Stimulated activated CD4-positive, alpha-beta T cell treated with anti-CD3 and anti-CD28 coated beads, Interleukin-12 subunit alpha, Interleukin-12 subunit beta, amount 100 ng/mL, for 4 hours (primary cell): ENCODE data around the gene METTL21A.

ENCODE experiments used
- DNase-seq: peaks from one replicate; pipeline ENCODE4 v3.0.0-alpha.2; 2020

METTL21A gene

DNA sequence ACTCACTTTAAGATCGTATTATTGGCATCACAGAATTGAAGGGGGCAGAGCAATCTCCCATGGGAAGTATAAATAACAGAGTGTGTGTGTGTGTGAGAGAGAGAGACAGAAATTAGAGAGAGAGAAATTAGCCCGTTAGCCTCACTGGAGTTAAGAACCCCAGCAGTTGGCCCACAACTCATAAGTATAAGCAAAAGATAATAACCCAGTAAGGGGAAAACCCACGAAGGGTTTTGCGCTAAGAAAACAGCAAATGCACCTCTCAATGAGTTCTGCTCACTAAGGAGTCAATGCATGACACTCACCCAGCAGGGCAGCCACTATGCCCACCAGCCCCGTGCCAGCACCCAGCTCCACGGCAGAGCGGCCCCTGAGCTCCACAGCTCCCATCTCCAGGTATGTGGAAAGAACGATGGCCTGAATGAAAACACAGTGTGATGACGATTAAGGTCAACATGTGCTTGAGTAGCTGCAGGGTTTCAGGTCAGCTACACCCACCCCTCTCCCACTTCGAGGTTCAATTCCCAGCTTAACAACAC lies 3.6 kb downstream of the METTL21A start:
- DNase-seq = no peak

DNA sequence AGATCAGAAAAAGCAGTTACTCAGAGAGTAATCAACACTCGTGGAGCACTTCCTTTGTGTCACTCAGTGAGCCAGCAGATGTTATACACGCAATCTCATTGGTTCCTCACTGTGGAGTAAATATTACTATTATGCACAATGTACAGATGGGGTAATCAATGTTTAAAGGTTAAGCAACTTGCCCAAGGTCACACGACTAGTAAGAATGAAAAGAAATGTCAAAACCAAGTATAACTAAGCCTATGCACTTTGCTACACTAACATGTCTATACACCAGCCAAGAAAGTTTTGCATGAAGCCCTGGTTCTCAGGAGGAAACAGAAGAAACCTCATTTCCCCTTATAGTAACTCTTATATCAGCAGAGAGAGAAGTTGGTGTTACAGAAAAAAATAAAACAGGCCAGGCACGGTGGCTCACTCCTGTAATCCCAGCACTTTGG lies 5.4 kb downstream of the METTL21A start:
- no peak for DNase-seq

DNA sequence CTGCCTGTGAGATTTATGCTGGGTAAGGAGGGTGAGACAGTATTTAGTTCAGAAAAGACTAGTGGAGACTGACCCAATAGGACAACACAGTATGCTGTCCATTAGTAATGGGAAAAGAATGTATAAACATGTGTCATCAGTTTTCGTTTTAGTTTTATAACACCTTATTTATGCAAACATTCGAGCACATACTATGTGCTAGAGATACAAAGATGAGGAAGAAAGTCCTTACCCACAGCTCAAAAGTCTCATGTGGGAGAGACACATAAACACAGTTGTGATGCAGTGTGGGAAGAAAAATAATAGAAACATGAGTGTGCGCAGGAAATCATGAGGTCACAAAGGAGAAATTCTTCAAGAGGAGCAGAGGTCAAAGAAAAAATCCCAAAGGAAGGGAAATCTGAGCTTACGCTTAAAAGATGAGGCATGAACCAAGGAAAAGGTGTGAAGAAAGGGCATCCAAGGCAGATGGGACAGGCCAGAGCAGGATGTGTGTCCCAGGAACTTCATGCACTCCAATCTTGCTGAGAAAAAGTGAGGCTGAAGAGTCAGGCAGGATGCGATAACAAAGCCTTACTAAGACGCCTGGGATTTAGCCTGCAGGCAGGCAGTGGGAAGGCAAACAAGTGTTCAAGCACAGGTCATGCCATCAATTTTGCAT lies 8.1 kb downstream of the METTL21A start:
- DNase-seq = no peak

DNA sequence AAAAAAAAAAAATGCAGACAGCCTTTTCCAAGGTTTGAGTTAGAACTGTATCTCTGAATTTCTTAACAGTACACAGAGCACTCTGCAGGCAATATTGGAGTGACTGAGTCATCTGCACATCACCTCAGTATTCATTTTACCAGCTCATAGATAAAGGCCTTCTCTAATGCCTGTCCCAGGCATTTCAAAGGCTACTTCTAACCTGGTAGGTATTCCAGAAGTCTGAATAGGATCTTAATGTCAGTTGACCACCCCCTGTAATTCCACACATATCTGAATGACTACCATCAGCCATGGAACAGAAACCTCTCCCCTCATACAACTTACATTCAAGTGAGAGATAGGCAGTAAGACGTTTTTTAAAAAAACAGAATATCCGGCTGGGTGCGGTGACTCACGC lies 9.0 kb downstream of the METTL21A start:
- DNase-seq = no peak

DNA sequence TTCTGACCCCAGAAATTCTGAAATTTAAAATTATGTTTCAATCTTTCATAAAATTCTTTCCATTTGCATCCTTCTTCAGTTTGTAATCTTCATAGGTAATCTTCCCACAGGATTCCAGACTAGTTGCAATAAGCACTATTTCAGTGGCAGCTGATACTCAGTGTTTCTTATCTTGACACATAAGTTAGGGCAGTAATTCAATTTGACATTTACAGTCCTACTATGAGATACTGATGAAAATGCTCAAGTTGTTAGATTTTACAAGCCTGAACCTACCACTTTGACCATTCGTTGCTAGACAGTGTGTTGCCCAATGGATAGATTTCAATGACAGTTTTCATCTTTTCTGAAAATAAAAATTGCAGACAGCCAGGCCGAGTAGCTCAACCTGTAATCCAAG lies 10.4 kb downstream of the METTL21A start:
- no peak for DNase-seq

DNA sequence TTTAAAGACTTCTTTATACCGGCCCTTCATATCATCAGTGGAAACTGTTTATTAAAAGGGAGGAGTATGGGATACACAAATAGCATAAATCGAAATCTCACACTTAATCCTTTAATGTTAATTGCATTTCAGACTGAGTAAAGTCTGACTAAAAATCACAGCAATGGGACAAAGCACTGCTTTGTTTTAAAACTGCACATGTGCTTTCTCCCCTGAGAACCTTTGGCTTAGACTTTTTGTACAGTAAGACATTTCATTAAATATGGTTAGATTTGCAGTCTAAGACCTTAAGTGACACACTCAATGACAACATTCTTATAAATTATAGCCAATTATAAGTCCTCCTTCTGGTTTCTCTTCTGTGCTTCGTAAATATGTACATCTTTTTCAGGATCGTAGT lies 12.5 kb downstream of the METTL21A start:
- no peak for DNase-seq

DNA sequence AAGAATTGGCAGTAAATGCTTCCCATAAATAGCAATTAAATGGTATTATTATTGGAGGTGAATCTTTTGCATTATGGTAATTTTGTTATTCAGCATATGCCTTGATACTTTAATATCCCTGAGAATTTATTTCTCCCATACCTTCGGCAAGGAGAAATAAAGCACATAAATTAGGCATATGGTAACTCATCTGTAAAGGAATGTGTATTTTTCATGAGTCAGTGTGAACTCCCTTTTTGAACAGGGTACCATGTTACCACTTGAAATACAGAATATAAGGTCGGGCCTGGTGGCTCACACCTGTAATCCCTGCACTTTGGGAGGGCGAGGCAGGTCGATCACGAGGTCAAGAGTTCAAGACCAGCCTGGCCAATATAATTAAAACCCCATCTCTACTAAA lies 18.4 kb downstream of the METTL21A start:
- DNase-seq = no peak

DNA sequence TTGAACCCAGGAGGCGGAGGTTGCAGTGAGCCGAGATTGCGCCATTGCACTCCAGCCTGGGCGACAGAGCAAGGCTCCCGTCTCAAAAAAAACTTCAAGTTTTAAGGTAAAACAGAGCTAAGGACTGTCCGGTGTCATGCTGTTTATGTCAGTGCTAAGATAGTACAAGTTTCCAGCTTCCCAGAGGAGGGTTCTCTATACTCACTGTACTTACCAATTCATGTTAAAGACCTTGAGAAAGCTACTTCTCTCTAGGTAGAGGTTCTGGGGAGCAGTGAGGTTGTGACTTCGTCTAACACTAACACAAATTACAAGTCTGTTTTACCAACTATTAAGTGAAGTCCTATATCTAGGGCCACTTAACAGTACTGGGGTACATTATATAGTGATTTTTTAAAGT lies 18.8 kb downstream of the METTL21A start:
- no peak for DNase-seq

DNA sequence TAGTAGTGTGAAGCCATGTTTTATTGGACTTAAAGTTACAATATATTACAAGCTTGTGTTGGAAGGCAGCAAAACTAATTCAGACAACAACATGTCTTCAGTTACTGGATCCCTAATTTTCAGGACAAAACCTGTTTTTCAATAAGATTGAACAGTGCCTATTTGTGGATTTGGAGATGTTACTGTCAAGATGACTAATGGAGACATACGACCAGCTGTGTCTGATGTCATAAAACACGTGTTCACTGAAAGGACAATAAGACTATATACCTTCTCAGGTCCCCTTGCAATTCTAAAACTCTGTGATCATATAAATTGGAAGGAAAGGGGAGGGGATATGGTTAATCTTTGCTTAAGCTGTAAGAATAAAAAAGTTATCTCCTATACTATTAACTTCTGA lies 21.7 kb downstream of the METTL21A start:
- DNase-seq = no peak

DNA sequence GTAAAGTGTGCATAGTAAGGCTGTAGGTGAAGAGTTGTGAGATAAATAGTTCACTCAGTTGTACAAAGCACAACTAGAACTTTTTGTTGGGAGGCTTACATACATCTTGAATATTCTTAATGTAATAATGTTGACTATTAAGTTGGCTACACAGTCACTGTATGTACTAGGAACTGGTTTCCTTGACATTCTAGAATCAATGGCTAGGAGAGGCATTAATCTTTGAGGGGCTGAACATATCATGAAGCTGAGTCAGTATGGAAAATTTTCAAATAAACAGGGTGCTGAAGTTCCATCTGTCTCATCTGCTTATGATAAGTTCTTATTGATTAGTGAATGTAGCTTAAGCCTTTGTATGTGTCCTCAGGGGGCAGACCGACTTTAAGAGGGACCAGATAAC lies 23.4 kb downstream of the METTL21A start:
- DNase-seq = no peak

DNA sequence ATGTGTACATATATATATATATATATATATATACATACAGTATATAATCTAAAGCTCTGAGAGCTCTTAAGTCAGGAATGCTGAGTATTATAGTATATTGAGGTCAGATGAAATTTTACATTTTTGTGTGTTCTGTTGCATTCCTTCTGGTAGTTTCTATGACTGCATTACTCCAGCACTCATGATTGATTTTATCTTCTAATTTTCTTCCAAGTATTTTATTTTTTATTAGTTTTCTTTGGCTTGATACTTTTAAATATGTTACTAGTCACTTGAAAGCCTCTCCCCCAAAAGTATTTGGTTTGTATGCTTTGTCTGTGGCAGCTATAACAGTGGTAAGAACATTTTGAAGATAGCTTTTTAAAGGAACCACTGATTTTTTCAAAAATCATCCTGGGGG lies 25.0 kb downstream of the METTL21A start:
- no peak for DNase-seq

DNA sequence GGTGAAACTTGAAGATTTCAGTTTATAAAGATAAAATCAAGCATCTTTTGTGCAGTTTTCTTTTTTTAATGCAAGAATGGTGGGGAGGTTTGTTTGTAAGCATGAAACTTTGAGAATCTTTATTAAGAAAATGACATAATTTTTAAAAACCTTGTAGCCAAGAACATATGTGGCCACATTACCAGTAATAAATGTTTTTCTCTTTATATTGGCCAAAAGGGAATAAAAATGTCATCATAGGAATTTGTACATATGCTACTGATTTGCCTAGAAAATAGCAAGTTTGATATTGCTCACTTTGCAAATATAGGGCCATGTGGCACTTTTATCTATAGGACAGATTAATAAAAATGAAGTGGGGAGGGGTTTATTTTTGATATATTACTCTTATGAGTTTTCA lies 25.6 kb downstream of the METTL21A start:
- no peak for DNase-seq

DNA sequence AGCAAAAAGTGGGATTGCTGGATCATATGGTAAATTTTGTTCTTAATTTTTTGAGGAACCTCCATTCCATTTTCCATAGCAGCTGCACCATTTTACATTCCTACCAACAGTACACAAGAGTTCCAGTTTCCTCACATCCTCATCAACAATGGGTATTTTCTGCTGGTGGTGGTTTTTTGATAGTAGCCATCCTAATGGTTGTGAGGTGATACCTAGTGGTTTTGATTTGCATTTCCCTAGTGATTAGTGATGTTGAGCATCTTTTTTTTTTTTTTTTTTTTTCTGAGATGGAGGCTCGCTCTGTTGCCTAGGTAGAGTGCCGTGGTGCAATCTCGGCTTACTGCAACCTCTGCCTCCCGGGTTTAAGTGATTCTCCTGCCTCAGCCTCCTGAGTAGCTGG lies 30.5 kb downstream of the METTL21A start:
- no peak for DNase-seq

DNA sequence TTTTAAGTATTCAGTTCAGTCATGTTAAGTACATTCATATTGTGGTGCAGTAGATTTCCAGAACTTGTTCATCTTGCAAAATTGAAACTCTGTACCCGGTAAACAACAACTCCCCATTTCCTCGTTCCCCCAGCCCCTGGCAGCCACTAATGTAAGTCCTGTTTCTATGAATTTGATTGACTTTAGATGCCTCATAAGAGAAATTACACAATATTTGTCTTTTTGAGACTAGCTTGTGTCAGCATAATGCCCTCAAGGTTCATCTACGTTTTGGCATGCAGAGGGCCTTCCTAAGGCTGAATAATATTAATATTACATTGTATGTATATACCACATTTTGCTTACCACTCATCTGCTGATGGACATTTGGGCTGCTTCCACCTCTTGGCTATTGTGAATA lies 30.9 kb downstream of the METTL21A start:
- no peak for DNase-seq

DNA sequence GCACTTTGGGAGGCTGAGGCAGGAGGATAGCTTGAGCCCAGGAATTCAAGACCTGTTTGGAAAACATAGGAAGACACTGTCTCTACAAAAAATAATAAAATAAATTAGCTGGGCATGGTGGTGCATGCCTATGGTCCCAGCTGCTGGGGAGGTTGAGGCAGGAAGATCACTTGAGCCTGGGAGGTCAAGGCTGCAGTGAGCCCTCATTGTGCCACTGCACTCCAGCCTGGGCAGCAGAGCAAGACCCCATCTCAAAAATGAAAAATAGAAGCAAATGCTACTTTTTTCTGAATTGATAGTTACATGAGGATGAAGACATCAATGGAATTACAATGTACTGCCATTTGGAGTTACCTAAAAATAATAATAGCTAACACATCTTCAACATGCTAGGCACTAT lies 31.9 kb downstream of the METTL21A start:
- no peak for DNase-seq

DNA sequence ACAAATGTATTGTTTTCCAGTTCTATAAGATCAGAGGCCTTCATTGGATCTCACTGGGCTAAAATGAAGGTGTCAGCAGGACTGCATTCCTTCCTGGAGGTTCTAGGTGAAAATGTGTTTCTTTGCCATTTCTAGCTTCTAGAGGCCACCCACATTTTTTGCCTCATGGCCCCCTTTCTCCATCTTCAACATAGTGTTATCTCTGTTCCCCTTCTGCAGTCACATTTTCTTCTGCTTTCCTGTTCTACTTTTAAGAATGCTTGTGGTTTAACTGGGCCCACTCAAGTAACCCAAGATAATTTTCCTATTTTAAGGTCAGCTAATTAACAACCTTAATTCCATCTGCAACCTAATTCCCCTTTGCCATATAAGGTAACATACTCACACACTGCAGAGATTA lies 36.1 kb downstream of the METTL21A start:
- no peak for DNase-seq

DNA sequence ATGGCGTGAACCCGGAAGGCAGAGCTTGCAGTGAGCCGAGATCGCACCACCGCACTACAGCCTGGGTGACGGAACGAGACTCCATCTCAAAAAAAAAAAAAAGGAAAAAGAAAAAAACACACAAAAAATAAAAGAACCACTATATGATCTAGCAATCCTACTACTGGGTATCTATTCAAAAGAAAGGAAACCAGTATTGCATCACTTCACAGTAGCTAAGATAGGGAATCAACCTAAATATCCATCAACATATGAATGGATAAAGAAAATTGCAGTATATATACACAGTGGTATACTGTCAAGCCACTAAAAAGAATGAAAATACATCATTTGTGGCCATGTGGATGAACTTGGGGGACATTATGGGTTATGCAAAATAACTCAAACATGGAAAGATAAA lies 37.9 kb downstream of the METTL21A start:
- no peak for DNase-seq

DNA sequence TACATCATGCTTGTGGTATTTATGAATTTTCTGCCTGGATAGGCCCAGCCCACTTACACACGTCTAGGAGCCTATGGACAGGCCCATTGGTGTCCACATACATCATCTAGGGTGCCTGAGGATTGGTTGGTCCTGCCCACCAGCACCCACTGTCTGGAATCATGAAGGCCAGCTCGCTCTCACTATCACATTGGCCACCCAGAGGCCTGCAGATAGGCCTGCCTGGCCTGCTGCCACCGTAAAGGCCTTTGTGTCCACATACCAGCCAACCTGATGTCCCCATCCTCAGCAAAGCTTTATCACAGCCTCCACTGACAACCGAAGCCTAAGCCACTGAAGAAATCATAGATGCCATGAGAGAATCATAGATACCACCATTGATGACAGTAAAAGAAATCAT lies 40.2 kb downstream of the METTL21A start:
- no peak for DNase-seq

DNA sequence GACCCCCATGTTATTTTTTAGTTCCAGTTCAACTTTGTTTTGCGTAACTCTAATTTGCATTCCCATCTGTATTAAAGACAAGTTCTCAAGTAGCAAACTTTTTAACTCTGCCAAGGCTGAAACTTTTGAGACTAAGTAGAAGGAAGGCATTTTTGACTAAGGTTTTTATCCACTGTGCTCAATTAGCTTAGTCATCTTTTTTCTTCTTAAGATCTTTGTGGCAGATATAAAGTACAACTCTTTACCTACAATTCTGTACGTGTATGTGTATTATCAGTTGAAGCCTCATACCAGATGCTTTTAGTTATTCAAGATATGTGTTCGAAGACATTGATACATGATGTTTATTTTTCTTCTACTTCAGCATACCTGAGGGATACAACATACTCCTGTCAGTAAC lies 53.8 kb downstream of the METTL21A start:
- DNase-seq = no peak

DNA sequence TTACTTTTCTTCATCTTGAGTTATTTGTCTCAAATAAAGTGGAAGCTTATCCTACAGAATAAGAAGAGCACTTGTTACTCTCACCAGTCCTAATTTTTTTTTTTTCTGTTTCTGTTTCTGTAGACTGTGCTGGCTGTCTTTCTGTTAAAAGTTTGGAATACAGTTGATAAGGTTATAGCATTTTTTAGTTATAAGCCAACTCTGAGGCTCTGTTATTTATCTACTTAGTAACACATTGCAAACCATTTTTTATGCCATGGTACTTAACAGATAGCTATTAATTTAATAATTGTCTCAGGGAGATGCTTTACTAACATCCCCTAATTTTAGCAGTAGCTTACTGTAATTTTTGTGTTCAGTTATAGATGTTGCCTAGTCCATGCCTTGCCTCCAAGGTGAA lies 57.5 kb downstream of the METTL21A start:
- DNase-seq = no peak

DNA sequence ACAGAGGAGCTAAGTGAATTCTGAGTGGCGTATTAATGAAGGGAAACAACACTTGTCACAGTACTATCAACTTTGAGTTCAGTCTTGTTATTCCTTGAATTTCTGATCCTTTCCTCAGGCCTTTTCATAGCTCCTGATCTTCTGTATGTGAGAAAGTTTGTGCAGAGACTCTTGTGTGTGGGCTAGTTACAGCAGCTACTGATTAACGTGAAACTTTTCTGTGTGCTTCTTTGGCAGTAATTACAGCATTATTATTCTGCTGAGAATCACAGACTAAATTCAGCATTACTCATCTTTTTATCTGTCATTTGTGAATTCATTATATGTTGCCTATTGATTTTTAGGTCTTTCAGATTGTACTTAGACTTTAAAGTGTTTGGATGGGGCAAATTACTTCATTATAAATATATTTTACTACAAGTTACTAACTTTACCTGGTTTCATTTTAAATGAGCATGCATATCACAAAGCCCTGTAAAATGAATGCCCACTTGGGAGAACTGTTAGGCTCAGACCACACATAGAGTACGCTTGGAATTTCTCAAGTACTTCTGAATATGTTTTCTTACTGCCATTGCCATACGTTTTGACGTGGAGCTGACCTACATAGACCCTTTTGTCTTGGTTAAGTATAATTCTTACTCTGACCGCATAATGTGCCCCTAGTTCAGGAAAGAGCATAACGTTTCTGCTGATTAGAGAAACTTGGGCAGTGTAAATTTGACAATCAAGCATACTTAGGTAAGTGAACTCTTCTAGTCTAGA lies 59.3 kb downstream of the METTL21A start:
- DNase-seq = no peak
